Prostate gland (tissue), 2 donors: Measurements from ENCODE around the gene FLOT1.

Source experiments
- POLR2A ChIP-seq: fragments of 450-650 bp; IDR thresholded peaks from one replicate; pipeline ENCODE4 v1.6.1; 2016; ENCODE audit warnings: antibody characterized with exemption, mild to moderate bottlenecking
- TF ChIP-seq, protein P1 (sequence below), 4 experiments: fragments of 200-600 bp in 2 of 4; fragments of 450-650 bp in 2 of 4; sonication (generic) in 2 of 4; IDR thresholded peaks; 1 replicate in 3 of 4; 2 replicates in 1 of 4; pipeline ENCODE4 v1.5.1; 2016 to 2019; ENCODE audit warnings: antibody characterized with exemption in 4 of 4, mild to moderate bottlenecking in 2 of 4, moderate library complexity in 2 of 4

DNA sequence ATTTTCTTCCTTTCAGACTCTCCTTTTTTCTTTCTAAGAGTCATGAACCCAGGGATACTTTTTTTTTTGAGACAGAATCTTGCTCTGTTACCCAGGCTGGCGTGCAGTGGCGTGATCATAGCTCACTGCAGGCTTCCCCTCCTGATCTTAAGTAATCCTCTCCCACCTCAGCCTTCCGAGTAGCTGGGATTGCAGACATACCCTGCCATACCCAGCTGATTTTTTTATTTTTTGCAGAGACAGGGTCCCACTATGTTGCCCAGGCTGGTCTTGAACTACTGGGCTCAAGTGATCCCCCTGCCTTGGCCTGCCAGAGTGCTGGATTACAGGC lies 34.6 kb upstream of the FLOT1 start:
- TF ChIP-seq, protein P1, sequence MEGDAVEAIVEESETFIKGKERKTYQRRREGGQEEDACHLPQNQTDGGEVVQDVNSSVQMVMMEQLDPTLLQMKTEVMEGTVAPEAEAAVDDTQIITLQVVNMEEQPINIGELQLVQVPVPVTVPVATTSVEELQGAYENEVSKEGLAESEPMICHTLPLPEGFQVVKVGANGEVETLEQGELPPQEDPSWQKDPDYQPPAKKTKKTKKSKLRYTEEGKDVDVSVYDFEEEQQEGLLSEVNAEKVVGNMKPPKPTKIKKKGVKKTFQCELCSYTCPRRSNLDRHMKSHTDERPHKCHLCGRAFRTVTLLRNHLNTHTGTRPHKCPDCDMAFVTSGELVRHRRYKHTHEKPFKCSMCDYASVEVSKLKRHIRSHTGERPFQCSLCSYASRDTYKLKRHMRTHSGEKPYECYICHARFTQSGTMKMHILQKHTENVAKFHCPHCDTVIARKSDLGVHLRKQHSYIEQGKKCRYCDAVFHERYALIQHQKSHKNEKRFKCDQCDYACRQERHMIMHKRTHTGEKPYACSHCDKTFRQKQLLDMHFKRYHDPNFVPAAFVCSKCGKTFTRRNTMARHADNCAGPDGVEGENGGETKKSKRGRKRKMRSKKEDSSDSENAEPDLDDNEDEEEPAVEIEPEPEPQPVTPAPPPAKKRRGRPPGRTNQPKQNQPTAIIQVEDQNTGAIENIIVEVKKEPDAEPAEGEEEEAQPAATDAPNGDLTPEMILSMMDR (IDR thresholded peaks at IDR 0.05), result no peak
- TF ChIP-seq POLR2A, result no peak
